Activated naive CD8-positive, alpha-beta T cell treated with anti-CD3 and anti-CD28 coated beads, Interleukin-2, amount 50 U/mL, for 16 hours (primary cell): ENCODE results near the gene CD2.

Experiments
- DNase-seq: peaks from one replicate; pipeline ENCODE4 v3.0.0-alpha.2; 2020; ENCODE audit warnings: low read depth, low spot score

CD2 gene

DNA sequence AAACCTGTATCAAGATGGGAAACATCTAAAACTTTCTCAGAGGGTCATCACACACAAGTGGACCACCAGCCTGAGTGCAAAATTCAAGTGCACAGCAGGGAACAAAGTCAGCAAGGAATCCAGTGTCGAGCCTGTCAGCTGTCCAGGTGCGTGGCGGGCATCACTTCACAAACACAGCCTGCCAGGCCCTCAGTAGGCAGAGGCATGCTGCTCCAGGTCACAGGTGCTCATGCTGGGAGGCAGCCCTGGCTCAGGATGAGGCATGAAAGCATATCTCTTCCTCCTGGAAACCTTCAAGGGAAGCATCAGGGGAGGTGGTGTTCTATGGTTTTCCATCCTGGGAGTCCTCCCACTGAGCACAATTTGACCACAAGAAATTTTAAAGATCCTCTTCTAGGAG is 6.3 kb downstream of the CD2 start:
- no peak for DNase-seq

DNA sequence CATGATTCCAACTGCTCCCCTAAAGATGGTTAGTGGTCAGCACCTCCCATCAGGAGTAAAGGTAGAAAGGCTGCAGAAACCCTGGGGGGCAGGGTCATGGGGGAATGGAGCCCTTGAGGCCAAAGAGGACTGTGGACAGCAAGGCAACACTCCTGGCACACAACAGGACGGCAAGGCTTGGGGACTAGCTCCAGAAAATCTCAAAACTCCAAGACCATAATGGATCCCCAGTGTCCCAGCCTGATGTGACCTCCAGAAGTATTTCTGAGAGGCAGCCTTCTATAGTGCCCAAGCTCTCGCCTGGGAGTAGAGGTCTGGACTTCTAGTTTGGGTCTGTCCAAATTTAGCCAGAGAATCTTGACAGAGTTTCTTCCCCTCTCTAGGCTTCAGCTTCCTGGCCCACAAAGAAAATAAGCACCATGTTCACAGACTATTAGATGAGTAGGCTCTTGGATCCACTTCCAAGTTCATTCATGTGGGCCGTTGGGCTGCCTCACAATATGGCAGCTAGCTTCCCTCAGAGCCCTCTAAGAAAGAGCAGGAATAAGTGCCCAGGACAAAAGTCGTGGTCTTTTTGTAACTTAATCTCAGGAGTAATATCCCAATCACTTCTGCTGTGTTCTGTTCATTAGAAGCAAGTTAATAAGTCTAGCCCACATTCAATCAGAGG is 6.9 kb downstream of the CD2 start:
- DNase-seq = no peak

DNA sequence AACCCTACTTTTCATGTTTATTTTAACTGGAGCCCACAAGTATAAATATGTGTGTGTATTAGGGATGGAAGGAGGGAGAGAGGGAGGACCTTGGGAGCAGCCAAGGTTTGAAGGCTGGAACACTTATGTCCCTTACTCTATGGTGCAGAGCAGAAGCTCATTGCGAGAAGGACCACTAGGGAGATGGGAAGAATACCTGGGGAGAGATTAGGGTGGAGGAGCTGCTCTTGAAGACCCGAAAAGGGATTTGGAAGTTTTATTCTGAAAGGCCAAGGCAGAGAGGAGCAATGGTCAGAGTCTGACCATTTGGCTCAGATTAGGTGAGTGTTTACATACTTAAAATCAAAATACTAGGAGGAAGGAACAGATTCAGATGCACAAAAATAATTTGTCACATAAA is 8.1 kb downstream of the CD2 start:
- DNase-seq = no peak

GRCh38 chr1:116762781-116763115 is 8.5 kb downstream of the CD2 start:
- DNase-seq = no peak

DNA sequence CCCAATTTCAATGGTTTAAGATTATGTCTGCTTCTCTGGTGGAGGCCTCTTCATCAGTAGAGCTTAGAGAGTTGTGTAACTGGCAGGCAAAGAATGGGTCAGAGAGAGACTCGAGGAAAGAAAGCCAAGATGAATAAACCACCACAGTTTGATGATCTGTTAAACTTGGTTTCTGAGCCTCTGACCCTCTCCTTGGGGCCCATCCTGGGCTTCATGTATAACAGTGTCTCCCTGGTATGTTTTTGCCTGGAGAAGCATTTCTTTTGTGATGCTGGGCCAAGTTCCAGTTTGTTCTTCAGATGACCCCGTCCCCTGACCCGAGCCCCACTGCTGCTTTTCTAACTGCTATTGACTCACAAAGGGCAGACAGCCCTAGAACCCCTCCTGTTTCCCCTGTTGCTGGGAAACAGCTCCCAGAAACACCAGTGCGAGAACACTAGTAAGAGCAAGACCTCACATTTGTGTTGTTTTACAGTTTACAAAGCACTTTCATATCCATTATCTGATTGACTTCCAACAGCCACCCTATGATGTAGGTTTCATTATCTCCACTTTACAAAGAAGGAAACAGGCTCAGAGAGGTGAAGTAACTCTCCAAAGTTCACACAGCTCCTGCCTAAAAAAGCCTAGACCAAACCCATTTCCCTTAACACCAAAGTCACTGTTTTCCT is 9.0 kb downstream of the CD2 start:
- no peak for DNase-seq

- DNase-seq = peak; percentile 45
Measured at GRCh38 chr1:116763787-116764465, 9.7 kb downstream of the CD2 start.

GRCh38 chr1:116764466-116764898 is 10.3 kb downstream of the CD2 start:
- no peak for DNase-seq

- no peak for DNase-seq
Measured at GRCh38 chr1:116764906-116765862, 11.0 kb downstream of the CD2 start.

GRCh38 chr1:116765962-116766361 is 11.7 kb downstream of the CD2 start:
- no peak for DNase-seq

- no peak for DNase-seq
Measured at GRCh38 chr1:116766616-116767469, 12.6 kb downstream of the CD2 start.

GRCh38 chr1:116767782-116768382 is 13.7 kb downstream of the CD2 start:
- no peak for DNase-seq

GRCh38 chr1:116768416-116769103 is 14.3 kb downstream of the CD2 start:
- DNase-seq = no peak

DNA sequence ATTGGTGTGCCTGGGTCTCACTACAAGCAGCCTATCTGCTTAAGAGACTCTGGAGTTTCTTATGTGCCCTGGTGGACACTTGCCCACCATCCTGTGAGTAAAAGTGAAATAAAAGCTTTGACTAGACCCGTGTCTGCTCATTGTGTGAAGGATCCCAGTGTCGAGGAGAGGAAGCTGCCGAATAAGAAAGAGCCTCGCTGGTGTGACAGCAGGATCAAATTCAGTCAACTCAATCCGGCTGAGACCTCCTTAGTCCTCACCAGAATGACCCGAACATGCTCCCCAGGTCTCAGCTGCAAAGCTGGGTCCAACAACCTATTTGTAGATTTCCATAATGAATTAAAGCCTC is 14.8 kb downstream of the CD2 start:
- DNase-seq = no peak

GRCh38 chr1:116769561-116769977 is 15.3 kb downstream of the CD2 start:
- DNase-seq = no peak

- DNase-seq = no peak
Measured at GRCh38 chr1:116769994-116770393, 15.8 kb downstream of the CD2 start.

DNA sequence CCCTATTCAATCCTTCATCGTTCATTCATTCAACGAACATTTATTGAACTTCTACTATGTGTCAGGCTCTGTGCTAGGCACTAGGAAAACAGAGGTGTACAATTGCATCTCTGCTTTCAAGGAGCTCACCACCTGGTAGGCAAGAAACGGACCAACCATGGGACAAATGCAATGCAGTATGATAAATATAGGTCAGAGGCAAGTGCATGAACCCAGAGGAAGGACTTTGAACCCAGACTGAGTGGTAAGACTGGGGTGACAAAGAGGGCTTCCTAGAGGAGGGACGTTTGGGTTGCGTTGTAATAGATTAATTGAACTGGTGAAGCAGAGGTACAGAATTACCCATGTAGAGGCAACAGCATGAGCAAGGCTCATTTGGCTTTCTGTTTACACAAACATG is 16.4 kb downstream of the CD2 start:
- DNase-seq = no peak

DNA sequence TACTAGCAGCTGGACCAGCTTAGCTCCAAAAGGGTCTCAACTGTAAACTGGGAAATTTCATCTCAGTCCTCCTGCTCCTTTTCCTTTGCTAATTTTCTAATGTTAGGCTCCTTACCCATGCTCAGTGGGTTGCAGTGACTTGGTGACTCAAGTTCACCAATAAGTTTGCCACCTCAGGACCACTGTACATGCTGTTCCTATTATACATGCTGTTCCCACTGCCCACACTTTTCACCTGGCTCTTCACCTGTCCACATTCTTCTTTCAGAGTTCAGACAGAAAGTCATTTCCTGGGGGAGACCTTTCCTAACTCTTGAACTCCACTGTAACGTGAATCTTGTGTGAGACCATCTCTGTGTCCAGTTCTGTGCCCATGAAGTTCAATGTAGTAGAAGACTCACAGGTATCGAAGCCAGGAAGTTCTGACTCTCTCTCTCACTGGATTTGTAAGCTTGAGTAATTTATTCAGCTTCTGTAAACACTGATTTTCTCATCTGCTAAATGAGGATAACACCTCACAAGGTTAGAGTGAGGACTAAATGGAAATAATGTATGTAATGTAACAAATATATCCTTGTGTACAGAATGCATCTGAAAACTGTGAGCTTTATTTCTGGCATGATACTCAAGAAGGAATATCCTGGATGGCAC is 17.9 kb downstream of the CD2 start:
- no peak for DNase-seq

DNA sequence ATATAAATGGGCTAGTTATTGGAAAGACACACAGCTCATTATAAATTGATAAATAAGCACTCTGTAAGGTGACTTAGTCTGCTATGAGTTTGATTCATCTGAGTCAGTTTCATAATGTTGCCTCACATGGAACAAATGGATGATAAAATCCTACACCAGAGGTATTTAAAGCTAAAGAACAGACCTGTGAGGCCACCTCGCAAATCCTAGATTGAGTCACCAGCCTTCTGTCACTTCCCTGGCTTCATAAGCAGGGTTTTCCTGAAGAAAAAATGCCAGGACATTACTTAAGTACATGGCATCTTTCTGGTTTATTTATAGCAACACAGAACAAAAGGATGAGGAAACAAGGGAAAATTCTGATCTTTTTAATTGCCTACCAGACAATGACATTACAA is 18.4 kb downstream of the CD2 start:
- no peak for DNase-seq

- no peak for DNase-seq
Measured at GRCh38 chr1:116775116-116775752, 21.0 kb downstream of the CD2 start.
